Measurements from ENCODE around the gene TASP1.
A peak's percentile ranks its signal among the peaks of the same experiment; 100 is the strongest.
"Not testable (repeated sequence)": the region's sequence is repeated elsewhere in the genome, so short reads cannot be mapped to it uniquely, and the experiment has no call there.

The TASP1 gene

GRCh38 chr20:13661070-13661685, 22.4 kb upstream of the TASP1 start:
- Mint-ChIP-seq H3K9me3 (no peaks in the 10 kb centered on the region), H3K36me3 (ENCODE audit: low read depth) (no peaks in the 10 kb centered on the region), H3K4me1 (ENCODE audit: low read depth) (no peaks in the 10 kb centered on the region), H3K27me3 (peaks cover 32% of the 10 kb centered on the region), H3K4me3 (no peak overlapping the region), H3K27ac (no peak overlapping the region)
- DNase-seq = no peak

GRCh38 chr20:13659288-13659687, 20.6 kb upstream of the TASP1 start:
- no peaks in the 10 kb centered on the region for H3K36me3 Mint-ChIP-seq (ENCODE audit: low read depth)
- DNase-seq = no peak
- H3K9me3 Mint-ChIP-seq = no peaks in the 10 kb centered on the region

GRCh38 chr20:13658060-13658459, 19.3 kb upstream of the TASP1 start:
- H3K36me3 Mint-ChIP-seq (ENCODE audit: low read depth); H3K27ac Mint-ChIP-seq; H3K4me3 Mint-ChIP-seq; H3K9me3 Mint-ChIP-seq; H3K4me1 Mint-ChIP-seq (ENCODE audit: low read depth); DNase-seq: not testable (repeated sequence)
- H3K27me3 Mint-ChIP-seq = peaks cover 33% of the 10 kb centered on the region

More at GRCh38 chr20:13659288-13659687, 20.6 kb upstream of the TASP1 start:
- peaks cover 32% of the 10 kb centered on the region for H3K27me3 Mint-ChIP-seq
- H3K4me3 Mint-ChIP-seq = no peak overlapping the region
- H3K27ac Mint-ChIP-seq = no peak overlapping the region
- H3K4me1 Mint-ChIP-seq (ENCODE audit: low read depth) = no peaks in the 10 kb centered on the region

- no peak for DNase-seq
- H3K4me1 Mint-ChIP-seq (ENCODE audit: low read depth) = no peaks in the 10 kb centered on the region
- no peaks in the 10 kb centered on the region for H3K36me3 Mint-ChIP-seq (ENCODE audit: low read depth)
- H3K27ac Mint-ChIP-seq = no peak overlapping the region
- peaks cover 32% of the 10 kb centered on the region for H3K27me3 Mint-ChIP-seq
- no peaks in the 10 kb centered on the region for H3K9me3 Mint-ChIP-seq
- H3K4me3 Mint-ChIP-seq = no peak overlapping the region
Observed at GRCh38 chr20:13656721-13657368, 18.1 kb upstream of the TASP1 start.

- Mint-ChIP-seq H3K4me3 (no peak overlapping the region), H3K9me3 (no peaks in the 10 kb centered on the region), H3K4me1 (ENCODE audit: low read depth) (no peaks in the 10 kb centered on the region), H3K27me3 (peaks cover 33% of the 10 kb centered on the region), H3K27ac (no peak overlapping the region), H3K36me3 (ENCODE audit: low read depth) (no peaks in the 10 kb centered on the region)
- no peak for DNase-seq
Observed at GRCh38 chr20:13654463-13655023, 15.8 kb upstream of the TASP1 start.

GRCh38 chr20:13650474-13650873, 11.7 kb upstream of the TASP1 start:
- DNase-seq = no peak
- Mint-ChIP-seq H3K27ac (no peak overlapping the region), H3K36me3 (ENCODE audit: low read depth) (no peaks in the 10 kb centered on the region), H3K4me3 (no peak overlapping the region), H3K9me3 (no peaks in the 10 kb centered on the region), H3K27me3 (peaks cover 40% of the 10 kb centered on the region), H3K4me1 (ENCODE audit: low read depth) (no peaks in the 10 kb centered on the region)

- Mint-ChIP-seq H3K27me3 (peaks cover 45% of the 10 kb centered on the region), H3K27ac (no peak overlapping the region), H3K36me3 (ENCODE audit: low read depth) (no peaks in the 10 kb centered on the region), H3K4me1 (ENCODE audit: low read depth) (no peaks in the 10 kb centered on the region), H3K4me3 (no peak overlapping the region), H3K9me3 (no peaks in the 10 kb centered on the region)
- DNase-seq = no peak
Observed at GRCh38 chr20:13648291-13649228, 9.8 kb upstream of the TASP1 start.

GRCh38 chr20:13644010-13644409, 5.3 kb upstream of the TASP1 start:
- H3K27me3 Mint-ChIP-seq = peaks cover 44% of the 10 kb centered on the region
- DNase-seq = no peak
- H3K4me1 Mint-ChIP-seq (ENCODE audit: low read depth) = peaks cover 3% of the 10 kb centered on the region
- no peak overlapping the region for H3K27ac Mint-ChIP-seq
- H3K36me3 Mint-ChIP-seq (ENCODE audit: low read depth) = peaks cover 2% of the 10 kb centered on the region
- H3K9me3 Mint-ChIP-seq = no peaks in the 10 kb centered on the region
- H3K4me3 Mint-ChIP-seq = no peak overlapping the region

- DNase-seq = no peak
- Mint-ChIP-seq H3K27me3 (peaks cover 14% of the 10 kb centered on the region), H3K27ac (peak overlapping the region; percentile 93), H3K4me3 (peak overlapping the region; percentile 91), H3K9me3 (no peaks in the 10 kb centered on the region), H3K4me1 (ENCODE audit: low read depth) (peaks cover 26% of the 10 kb centered on the region), H3K36me3 (ENCODE audit: low read depth) (peaks cover 10% of the 10 kb centered on the region)
Observed at GRCh38 chr20:13639150-13639497, 392 bp upstream of the TASP1 start.

- H3K4me3 Mint-ChIP-seq = peak overlapping the region; percentile 91
- H3K27me3 Mint-ChIP-seq = peaks cover 8% of the 10 kb centered on the region
- no peak for DNase-seq
- H3K9me3 Mint-ChIP-seq = no peaks in the 10 kb centered on the region
- H3K4me1 Mint-ChIP-seq (ENCODE audit: low read depth) = peaks cover 28% of the 10 kb centered on the region
- peak overlapping the region; percentile 93 for H3K27ac Mint-ChIP-seq
- peaks cover 11% of the 10 kb centered on the region for H3K36me3 Mint-ChIP-seq (ENCODE audit: low read depth)
Observed at GRCh38 chr20:13638162-13638495, 603 bp downstream of the TASP1 start.

GRCh38 chr20:13632431-13632830, 6.3 kb downstream of the TASP1 start:
- Mint-ChIP-seq H3K27ac (no peak overlapping the region), H3K4me3 (no peak overlapping the region), H3K4me1 (ENCODE audit: low read depth) (peaks cover 16% of the 10 kb centered on the region), H3K9me3 (no peaks in the 10 kb centered on the region), H3K36me3 (ENCODE audit: low read depth) (peaks cover 33% of the 10 kb centered on the region), H3K27me3 (no peaks in the 10 kb centered on the region)
- no peak for DNase-seq

- H3K36me3 Mint-ChIP-seq (ENCODE audit: low read depth) = peaks cover 65% of the 10 kb centered on the region
- not testable (repeated sequence) for H3K9me3 Mint-ChIP-seq; H3K4me1 Mint-ChIP-seq (ENCODE audit: low read depth); H3K27me3 Mint-ChIP-seq; DNase-seq; H3K4me3 Mint-ChIP-seq; H3K27ac Mint-ChIP-seq
Observed at GRCh38 chr20:13627525-13627924, 11.2 kb downstream of the TASP1 start.

GRCh38 chr20:13626724-13627123, 12.0 kb downstream of the TASP1 start:
- H3K9me3 Mint-ChIP-seq = no peaks in the 10 kb centered on the region
- H3K27me3 Mint-ChIP-seq = no peaks in the 10 kb centered on the region
- no peak overlapping the region for H3K27ac Mint-ChIP-seq
- no peak for DNase-seq
- peaks cover 71% of the 10 kb centered on the region for H3K36me3 Mint-ChIP-seq (ENCODE audit: low read depth)
- H3K4me1 Mint-ChIP-seq (ENCODE audit: low read depth) = no peaks in the 10 kb centered on the region
- H3K4me3 Mint-ChIP-seq = no peak overlapping the region

- H3K4me1 Mint-ChIP-seq (ENCODE audit: low read depth) = no peaks in the 10 kb centered on the region
Observed at GRCh38 chr20:13625304-13625979, 13.3 kb downstream of the TASP1 start.

More at GRCh38 chr20:13625304-13625979, 13.3 kb downstream of the TASP1 start:
- H3K36me3 Mint-ChIP-seq (ENCODE audit: low read depth) = peaks cover 71% of the 10 kb centered on the region
- H3K27me3 Mint-ChIP-seq = no peaks in the 10 kb centered on the region
- no peak for DNase-seq
- no peaks in the 10 kb centered on the region for H3K9me3 Mint-ChIP-seq
- no peak overlapping the region for H3K27ac Mint-ChIP-seq
- H3K4me3 Mint-ChIP-seq = no peak overlapping the region
